ENCODE results near the gene ZNF135. TPM values are rescaled to one million over a fixed set of nuclear protein-coding genes. Genes with fewer than 3 reads are reported as not detected.

ZNF135 gene
- total and polyA plus RNA-seq, 4 donors: 2.2 to 13.5 (median 3.5) TPM

DNA sequence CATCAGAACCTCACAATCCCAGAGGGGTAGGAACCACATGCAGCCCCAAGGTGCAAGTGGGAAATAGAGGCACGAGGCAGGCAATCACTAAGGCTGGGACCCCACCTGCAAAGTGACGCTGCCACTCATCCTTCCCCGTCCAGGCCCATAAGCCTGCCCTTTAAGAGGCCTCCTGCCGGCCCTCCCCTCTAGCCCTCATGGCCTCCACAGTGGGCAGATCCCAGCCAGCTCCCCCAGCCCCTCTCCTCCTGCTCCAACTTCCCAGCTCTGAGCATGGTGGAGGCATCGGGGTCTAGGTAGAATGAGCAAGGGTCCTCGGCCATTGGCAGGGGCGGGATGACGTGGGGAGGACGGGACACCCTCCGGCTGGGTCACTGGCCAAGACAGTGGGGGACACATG is 36.2 kb downstream of the ZNF135 start:
- Histone ChIP-seq H3K27ac (ENCODE audit: low read depth in 1 of 2, low read length in 1 of 2) (no peak overlapping the region), H3K9ac (ENCODE audit: insufficient read depth in 1 of 2, low read length in 2 of 2) (no peak overlapping the region), H3K36me3 (ENCODE audit: control insufficient read depth in 4 of 4, insufficient read depth in 4 of 4, low read length in 4 of 4) (peaks cover 0 to 7% (median 1%) of the 10 kb centered on the region in 4 donors), H3K27me3 (ENCODE audit: control insufficient read depth in 3 of 3, insufficient read depth in 3 of 3, low read length in 2 of 3) (no peaks in the 10 kb centered on the region), H3K9me3 (ENCODE audit: control insufficient read depth in 4 of 4, insufficient read depth in 3 of 4, low read length in 3 of 4) (peaks cover 0 to 37% (median 0%) of the 10 kb centered on the region in 4 donors), H3K4me1 (ENCODE audit: control insufficient read depth in 5 of 5, insufficient read depth in 5 of 5, low read length in 5 of 5) (peaks cover 0 to 10% (median 6%) of the 10 kb centered on the region in 5 donors), H3K4me3 (no peak overlapping the region)
- ATAC-seq (ENCODE audit: insufficient read depth, low FRiP score): no peak
- no peak for DNase-seq
- TF ChIP-seq, protein P1, sequence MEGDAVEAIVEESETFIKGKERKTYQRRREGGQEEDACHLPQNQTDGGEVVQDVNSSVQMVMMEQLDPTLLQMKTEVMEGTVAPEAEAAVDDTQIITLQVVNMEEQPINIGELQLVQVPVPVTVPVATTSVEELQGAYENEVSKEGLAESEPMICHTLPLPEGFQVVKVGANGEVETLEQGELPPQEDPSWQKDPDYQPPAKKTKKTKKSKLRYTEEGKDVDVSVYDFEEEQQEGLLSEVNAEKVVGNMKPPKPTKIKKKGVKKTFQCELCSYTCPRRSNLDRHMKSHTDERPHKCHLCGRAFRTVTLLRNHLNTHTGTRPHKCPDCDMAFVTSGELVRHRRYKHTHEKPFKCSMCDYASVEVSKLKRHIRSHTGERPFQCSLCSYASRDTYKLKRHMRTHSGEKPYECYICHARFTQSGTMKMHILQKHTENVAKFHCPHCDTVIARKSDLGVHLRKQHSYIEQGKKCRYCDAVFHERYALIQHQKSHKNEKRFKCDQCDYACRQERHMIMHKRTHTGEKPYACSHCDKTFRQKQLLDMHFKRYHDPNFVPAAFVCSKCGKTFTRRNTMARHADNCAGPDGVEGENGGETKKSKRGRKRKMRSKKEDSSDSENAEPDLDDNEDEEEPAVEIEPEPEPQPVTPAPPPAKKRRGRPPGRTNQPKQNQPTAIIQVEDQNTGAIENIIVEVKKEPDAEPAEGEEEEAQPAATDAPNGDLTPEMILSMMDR (IDR thresholded peaks at IDR 0.05; ENCODE audit: control extremely low read depth, extremely low read depth): no peak
- WGBS, 2 donors: 97 to 99% methylated on average over 10 of the region's 10 CpGs

DNA sequence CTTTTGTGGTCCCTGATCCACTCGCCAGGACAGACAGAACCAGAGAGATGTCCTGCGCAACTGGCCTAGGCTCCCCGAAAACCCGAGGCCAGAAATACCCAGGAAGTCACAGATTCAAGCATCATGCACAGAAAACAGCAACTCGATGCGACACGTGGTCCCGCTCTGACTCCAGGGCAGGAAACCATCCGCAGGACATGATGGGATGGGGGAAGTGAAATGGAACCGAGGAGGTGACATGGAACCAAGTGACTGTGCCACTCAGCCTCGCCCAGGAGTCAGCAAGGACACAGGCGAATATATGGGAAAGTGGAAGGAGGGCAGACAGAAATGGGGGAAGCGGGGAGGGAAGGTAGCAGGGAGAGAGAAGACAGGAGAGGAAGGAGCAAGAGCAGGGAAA is 37.8 kb downstream of the ZNF135 start:
- peaks cover 0 to 31% (median 0%) of the 10 kb centered on the region in 4 donors for H3K9me3 ChIP-seq (ENCODE audit: control insufficient read depth in 4 of 4, insufficient read depth in 3 of 4, low read length in 3 of 4)
- peaks cover 0 to 10% (median 6%) of the 10 kb centered on the region in 5 donors for H3K4me1 ChIP-seq (ENCODE audit: control insufficient read depth in 5 of 5, insufficient read depth in 5 of 5, low read length in 5 of 5)
- peaks cover 0 to 7% (median 1%) of the 10 kb centered on the region in 4 donors for H3K36me3 ChIP-seq (ENCODE audit: control insufficient read depth in 4 of 4, insufficient read depth in 4 of 4, low read length in 4 of 4)
- peak overlapping the region in 1 of 2 donors; percentile 92 for H3K9ac ChIP-seq (ENCODE audit: insufficient read depth in 1 of 2, low read length in 2 of 2)
- H3K27ac ChIP-seq (ENCODE audit: low read depth in 1 of 2, low read length in 1 of 2): peak overlapping the region in 1 of 2 donors; percentile 30
- 86 to 95% methylated on average over 13 of the region's 13 CpGs for WGBS, 2 donors
- no peak for ATAC-seq (ENCODE audit: insufficient read depth, low FRiP score)
- peak overlapping the region; percentile 15 for H3K4me3 ChIP-seq
- H3K27me3 ChIP-seq (ENCODE audit: control insufficient read depth in 3 of 3, insufficient read depth in 3 of 3, low read length in 2 of 3): no peaks in the 10 kb centered on the region
- DNase-seq: no peak
- TF ChIP-seq, protein P1 (IDR thresholded peaks at IDR 0.05; ENCODE audit: control extremely low read depth, extremely low read depth): no peak

DNA sequence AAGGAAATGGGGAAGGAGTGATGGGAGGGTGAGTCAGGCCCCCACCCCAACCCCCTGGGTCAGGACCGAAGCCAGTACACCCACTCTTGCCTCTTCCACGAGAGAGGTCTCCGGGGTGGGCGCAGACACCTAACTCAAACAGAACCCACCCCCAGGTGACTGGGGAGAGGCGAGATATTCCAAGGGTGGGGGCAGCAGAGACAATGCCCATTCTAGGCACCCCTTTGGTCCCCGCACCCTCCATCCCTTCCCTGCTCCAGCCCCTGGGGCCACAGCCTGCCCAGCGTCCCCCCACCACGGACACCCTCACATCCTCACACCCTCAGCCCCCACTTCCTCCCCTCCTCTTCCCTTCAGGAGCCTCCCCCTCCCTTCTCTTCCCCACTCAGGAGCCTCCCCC is 38.3 kb downstream of the ZNF135 start:
- TF ChIP-seq, protein P1 (IDR thresholded peaks at IDR 0.05; ENCODE audit: control extremely low read depth, extremely low read depth): no peak
- H3K36me3 ChIP-seq (ENCODE audit: control insufficient read depth in 4 of 4, insufficient read depth in 4 of 4, low read length in 4 of 4): peaks cover 0 to 7% (median 1%) of the 10 kb centered on the region in 4 donors
- 43 to 47% methylated on average over 8 of the region's 8 CpGs for WGBS, 2 donors
- H3K4me3 ChIP-seq: peak overlapping the region; percentile 15
- H3K27ac ChIP-seq (ENCODE audit: low read depth in 1 of 2, low read length in 1 of 2): peak overlapping the region in 1 of 2 donors; percentile 30
- H3K9me3 ChIP-seq (ENCODE audit: control insufficient read depth in 4 of 4, insufficient read depth in 3 of 4, low read length in 3 of 4): peaks cover 0 to 30% (median under 1%) of the 10 kb centered on the region in 4 donors
- no peaks in the 10 kb centered on the region for H3K27me3 ChIP-seq (ENCODE audit: control insufficient read depth in 3 of 3, insufficient read depth in 3 of 3, low read length in 2 of 3)
- H3K4me1 ChIP-seq (ENCODE audit: control insufficient read depth in 5 of 5, insufficient read depth in 5 of 5, low read length in 5 of 5): peaks cover 0 to 10% (median 6%) of the 10 kb centered on the region in 5 donors
- peak overlapping the region; percentile 92 to 96 for H3K9ac ChIP-seq (ENCODE audit: insufficient read depth in 1 of 2, low read length in 2 of 2)
- ATAC-seq (ENCODE audit: insufficient read depth, low FRiP score): no peak
- DNase-seq: no peak
